Activated T-helper 2 cell treated with anti-CD3 and anti-CD28 coated beads, Interferon-gamma antibody, Interleukin-2, Interleukin-4, amounts not matched to agents 10 μg/mL and 5 μg/mL and 100 μg/mL, durations not matched to agents 14 hours and 24 hours and 36 hours (primary cell): ENCODE measurements around the gene NAP1L4. TPM values are rescaled to one million over a fixed set of nuclear protein-coding genes. Genes with fewer than 3 reads are reported as not detected.

Experiments
- DNase-seq: peaks from one replicate; pipeline ENCODE4 v3.0.0; 2021; ENCODE audit warnings: low spot score
- H3K27ac Mint-ChIP-seq: one replicate; pipeline ENCODE4 v1.8.0; 2021; ENCODE audit warnings: mixed read lengths
- H3K27me3 Mint-ChIP-seq: one replicate; pipeline ENCODE4 v1.8.0; 2021; ENCODE audit warnings: low read depth, mixed read lengths
- H3K36me3 Mint-ChIP-seq: one replicate; pipeline ENCODE4 v1.8.0; 2021; ENCODE audit warnings: low read depth, mixed read lengths
- H3K4me1 Mint-ChIP-seq: one replicate; pipeline ENCODE4 v1.8.0; 2021; ENCODE audit warnings: low read depth, mixed read lengths
- H3K4me3 Mint-ChIP-seq: one replicate; pipeline ENCODE4 v1.8.0; 2021; ENCODE audit warnings: low read depth, mild to moderate bottlenecking, moderate library complexity, mixed read lengths
- H3K9me3 Mint-ChIP-seq: one replicate; pipeline ENCODE4 v1.8.0; 2021; ENCODE audit warnings: mixed read lengths
- intact Hi-C: fragments of 100-400 bp; cut with micrococcal nuclease; formaldehyde crosslinking; loops from one replicate; pipeline ENCODE4 v1.15.1; 2023
- total RNA-seq: library from RNA; stranded (reverse); gene quantifications from 2 replicates; pipeline ENCODE4 v1.2.3, GENCODE V29; 2022

NAP1L4 gene
- total RNA-seq, 1 donor from 2014 or later = 267 TPM

GRCh38 chr11:2955906-2956476, 36.1 kb downstream of the NAP1L4 start:
- peaks cover 37% of the 10 kb centered on the region for H3K4me1 Mint-ChIP-seq
- intact Hi-C loops = no loop called here
- peaks cover 95% of the 10 kb centered on the region for H3K36me3 Mint-ChIP-seq
- H3K27me3 Mint-ChIP-seq = no peaks in the 10 kb centered on the region
- H3K4me3 Mint-ChIP-seq = no peak overlapping the region
- DNase-seq = no peak
- no peak overlapping the region for H3K27ac Mint-ChIP-seq
- H3K9me3 Mint-ChIP-seq = no peaks in the 10 kb centered on the region

GRCh38 chr11:2954263-2954662, 37.9 kb downstream of the NAP1L4 start:
- H3K9me3 Mint-ChIP-seq = no peaks in the 10 kb centered on the region
- H3K4me1 Mint-ChIP-seq = peaks cover 41% of the 10 kb centered on the region
- no peak overlapping the region for H3K27ac Mint-ChIP-seq
- H3K36me3 Mint-ChIP-seq = peaks cover 94% of the 10 kb centered on the region
- H3K27me3 Mint-ChIP-seq = no peaks in the 10 kb centered on the region
- no peak overlapping the region for H3K4me3 Mint-ChIP-seq
- intact Hi-C loops = no loop called here
- no peak for DNase-seq

- H3K4me1 Mint-ChIP-seq = peaks cover 50% of the 10 kb centered on the region
- peaks cover 98% of the 10 kb centered on the region for H3K36me3 Mint-ChIP-seq
- no peaks in the 10 kb centered on the region for H3K9me3 Mint-ChIP-seq
- no peaks in the 10 kb centered on the region for H3K27me3 Mint-ChIP-seq
- DNase-seq = no peak
- no peak overlapping the region for H3K4me3 Mint-ChIP-seq
- intact Hi-C loops = no loop called here
- H3K27ac Mint-ChIP-seq = no peak overlapping the region
Observed at GRCh38 chr11:2952290-2952689, 39.8 kb downstream of the NAP1L4 start.

GRCh38 chr11:2951231-2952110, 40.7 kb downstream of the NAP1L4 start:
- H3K4me3 Mint-ChIP-seq = no peak overlapping the region
- intact Hi-C loops = no loop called here
- H3K9me3 Mint-ChIP-seq = no peaks in the 10 kb centered on the region
- peak overlapping the region; percentile 58 for H3K27ac Mint-ChIP-seq
- H3K27me3 Mint-ChIP-seq = no peaks in the 10 kb centered on the region
- no peak for DNase-seq
- H3K4me1 Mint-ChIP-seq = peaks cover 55% of the 10 kb centered on the region
- H3K36me3 Mint-ChIP-seq = peaks cover 98% of the 10 kb centered on the region

GRCh38 chr11:2950825-2951224, 41.3 kb downstream of the NAP1L4 start:
- Mint-ChIP-seq H3K4me1 (peaks cover 58% of the 10 kb centered on the region), H3K4me3 (no peak overlapping the region), H3K27ac (no peak overlapping the region), H3K9me3 (no peaks in the 10 kb centered on the region), H3K36me3 (peaks cover 98% of the 10 kb centered on the region), H3K27me3 (no peaks in the 10 kb centered on the region)
- intact Hi-C loops = no loop called here
- DNase-seq = no peak

- peaks cover 65% of the 10 kb centered on the region for H3K4me1 Mint-ChIP-seq
- H3K9me3 Mint-ChIP-seq = no peaks in the 10 kb centered on the region
- DNase-seq = no peak
- H3K27me3 Mint-ChIP-seq = no peaks in the 10 kb centered on the region
- H3K4me3 Mint-ChIP-seq = no peak overlapping the region
- no peak overlapping the region for H3K27ac Mint-ChIP-seq
- peaks cover 96% of the 10 kb centered on the region for H3K36me3 Mint-ChIP-seq
- intact Hi-C loops = loop anchor here (5.0 kb wide), 1 partner anchor 37 kb away; no protein-coding TSS in a partner anchor
Observed at GRCh38 chr11:2949920-2950319, 42.2 kb downstream of the NAP1L4 start.

GRCh38 chr11:2947744-2948143, 44.4 kb downstream of the NAP1L4 start:
- Mint-ChIP-seq H3K9me3 (no peaks in the 10 kb centered on the region), H3K27ac (no peak overlapping the region), H3K36me3 (peaks cover 90% of the 10 kb centered on the region), H3K27me3 (no peaks in the 10 kb centered on the region), H3K4me3 (no peak overlapping the region), H3K4me1 (peaks cover 54% of the 10 kb centered on the region)
- intact Hi-C loops = loop anchor here (5.0 kb wide), 1 partner anchor 40 kb away; no protein-coding TSS in a partner anchor
- no peak for DNase-seq

GRCh38 chr11:2945757-2946287, 46.3 kb downstream of the NAP1L4 start:
- no peak for DNase-seq
- H3K27ac Mint-ChIP-seq = peak overlapping the region; percentile 63
- no peaks in the 10 kb centered on the region for H3K27me3 Mint-ChIP-seq
- H3K9me3 Mint-ChIP-seq = no peaks in the 10 kb centered on the region
- H3K4me3 Mint-ChIP-seq = peak overlapping the region; percentile 8
- peaks cover 70% of the 10 kb centered on the region for H3K36me3 Mint-ChIP-seq
- H3K4me1 Mint-ChIP-seq = peaks cover 37% of the 10 kb centered on the region
- intact Hi-C loops = loop anchor here (5.0 kb wide), 1 partner anchor 41 kb away; no protein-coding TSS in a partner anchor

- H3K9me3 Mint-ChIP-seq = no peaks in the 10 kb centered on the region
- peaks cover 66% of the 10 kb centered on the region for H3K36me3 Mint-ChIP-seq
- no peaks in the 10 kb centered on the region for H3K27me3 Mint-ChIP-seq
- peak overlapping the region; percentile 33 for H3K27ac Mint-ChIP-seq
- intact Hi-C loops = loop anchor here (5.0 kb wide), 1 partner anchor 42 kb away; no protein-coding TSS in a partner anchor
- peaks cover 37% of the 10 kb centered on the region for H3K4me1 Mint-ChIP-seq
- peak; percentile 62 for DNase-seq
- H3K4me3 Mint-ChIP-seq = no peak overlapping the region
Observed at GRCh38 chr11:2945031-2945756, 46.9 kb downstream of the NAP1L4 start.

GRCh38 chr11:2944530-2944929, 47.6 kb downstream of the NAP1L4 start:
- H3K27ac Mint-ChIP-seq = no peak overlapping the region
- peaks cover 4% of the 10 kb centered on the region for H3K9me3 Mint-ChIP-seq
- DNase-seq = no peak
- intact Hi-C loops = no loop called here
- no peaks in the 10 kb centered on the region for H3K27me3 Mint-ChIP-seq
- H3K4me1 Mint-ChIP-seq = peaks cover 36% of the 10 kb centered on the region
- H3K36me3 Mint-ChIP-seq = peaks cover 63% of the 10 kb centered on the region
- no peak overlapping the region for H3K4me3 Mint-ChIP-seq

- H3K36me3 Mint-ChIP-seq = peaks cover 63% of the 10 kb centered on the region
Observed at GRCh38 chr11:2943711-2944118, 48.4 kb downstream of the NAP1L4 start.

GRCh38 chr11:2942872-2943710, 49.0 kb downstream of the NAP1L4 start:
- DNase-seq = no peak
- intact Hi-C loops = no loop called here
- H3K27ac Mint-ChIP-seq = no peak overlapping the region
- no peaks in the 10 kb centered on the region for H3K27me3 Mint-ChIP-seq
- H3K4me3 Mint-ChIP-seq = no peak overlapping the region
- peaks cover 63% of the 10 kb centered on the region for H3K36me3 Mint-ChIP-seq
- peaks cover 30% of the 10 kb centered on the region for H3K4me1 Mint-ChIP-seq
- H3K9me3 Mint-ChIP-seq = peaks cover 18% of the 10 kb centered on the region

More at GRCh38 chr11:2943711-2944118, 48.4 kb downstream of the NAP1L4 start:
- H3K27ac Mint-ChIP-seq = no peak overlapping the region
- DNase-seq = no peak
- H3K4me3 Mint-ChIP-seq = no peak overlapping the region
- H3K4me1 Mint-ChIP-seq = peaks cover 30% of the 10 kb centered on the region
- H3K9me3 Mint-ChIP-seq = peaks cover 11% of the 10 kb centered on the region
- no peaks in the 10 kb centered on the region for H3K27me3 Mint-ChIP-seq
- intact Hi-C loops = no loop called here
